Activated gamma-delta T cell (primary cell): Measurements from ENCODE around the gene PRRT1.
A peak's percentile ranks its signal among the peaks of the same experiment; 100 is the strongest.
"Not testable (repeated sequence)": the region's sequence is repeated elsewhere in the genome, so short reads cannot be mapped to it uniquely, and the experiment has no call there.

Source experiments
- DNase-seq: peaks from one replicate; lab custom pipeline; 2025; lab: John Stamatoyannopoulos, UW
- total RNA-seq, 2 donors: gene quantifications; one replicate each; lab custom pipeline; 2026; lab: John Stamatoyannopoulos, UW

Gene PRRT1
- 0.17 to 0.26 reads per million in 2 donors for total RNA-seq

DNA sequence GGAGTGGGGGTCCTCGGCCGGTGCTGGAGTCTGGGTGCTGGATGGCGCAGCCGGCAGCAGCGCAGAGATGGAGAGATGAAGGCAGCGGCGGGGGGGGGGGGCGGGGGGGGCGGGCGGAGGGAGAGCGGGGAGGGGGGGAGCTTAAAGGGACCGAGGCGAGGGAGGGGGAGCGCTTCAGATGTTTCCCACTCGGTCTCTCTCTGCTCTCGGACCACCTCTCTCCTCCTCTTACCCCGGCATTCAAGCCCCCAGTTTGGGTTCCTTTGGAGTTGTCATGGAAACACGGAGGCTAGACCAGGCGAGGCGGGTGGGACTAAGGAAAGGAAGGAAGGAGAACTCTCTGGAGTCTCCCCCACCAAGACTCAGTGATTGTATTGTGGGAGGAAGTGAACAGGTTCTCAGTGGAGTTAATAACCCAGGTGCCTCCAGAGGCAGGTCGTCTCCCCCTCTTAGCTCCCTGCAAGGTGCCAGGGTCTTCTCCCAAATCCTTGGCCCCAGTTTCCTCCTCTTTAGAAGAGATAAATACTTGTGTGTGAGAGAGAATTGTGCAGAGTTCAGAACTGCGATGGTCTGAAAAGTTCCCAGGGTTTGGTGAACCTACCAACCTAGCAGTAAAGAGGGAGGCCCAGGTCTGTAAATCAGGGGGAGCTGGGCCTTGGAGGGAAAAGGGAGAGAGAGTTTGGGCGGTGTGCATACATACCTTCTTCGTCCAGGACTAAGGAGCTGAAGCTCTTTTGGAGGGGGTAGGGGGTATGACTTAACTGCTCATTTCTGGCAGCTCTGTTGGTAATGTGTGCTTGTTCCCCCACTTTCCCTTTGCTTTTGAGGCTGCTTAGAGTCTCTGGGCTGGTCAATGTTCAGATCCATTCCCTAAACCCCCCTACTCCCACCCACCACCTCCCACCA is at the start of gene PRRT1:
Gene PRRT1 (minus strand): TSS at position 77 of the 906 bp plus-strand sequence. CDS start 112 bp downstream, outside the sequence.
- DNase-seq, result no peak

DNA sequence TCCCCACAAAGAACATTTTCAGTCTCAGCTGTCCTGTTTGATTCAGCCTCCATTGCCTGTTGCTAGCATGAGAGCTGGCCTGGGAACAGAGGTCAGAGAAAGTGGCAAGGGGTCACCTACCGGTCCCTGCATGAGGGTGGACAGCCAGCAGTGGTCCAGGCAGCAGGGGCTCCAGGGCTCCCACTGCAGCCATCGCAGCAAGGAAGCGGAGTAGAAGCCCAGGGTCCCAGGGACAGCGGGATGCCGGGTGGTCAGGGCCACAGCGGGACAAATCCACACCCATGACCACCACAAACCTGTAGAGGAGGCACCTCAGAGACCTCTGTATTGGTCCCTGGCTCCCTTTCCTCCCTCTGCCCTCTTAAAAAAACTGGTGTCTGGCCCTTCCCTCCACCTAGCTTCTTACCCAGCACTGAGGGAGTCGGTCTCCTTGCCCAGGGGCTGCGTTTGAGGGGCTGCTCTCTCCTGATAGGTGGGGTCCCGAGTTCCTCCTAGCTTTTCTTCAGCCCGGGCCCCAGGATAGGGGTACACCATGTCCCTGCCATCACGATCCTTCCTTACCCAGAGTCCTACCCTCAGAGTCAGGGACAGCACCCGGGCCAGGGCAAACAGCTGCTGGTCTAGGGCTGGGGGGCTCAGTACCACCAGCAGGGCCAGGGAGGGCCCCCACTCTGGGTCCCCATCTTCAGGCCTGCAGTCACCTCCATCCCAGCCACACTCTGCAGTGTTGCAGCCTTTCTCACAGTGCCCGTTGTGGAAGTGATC is 49.2 kb upstream of the PRRT1 start:
- no peak for DNase-seq

DNA sequence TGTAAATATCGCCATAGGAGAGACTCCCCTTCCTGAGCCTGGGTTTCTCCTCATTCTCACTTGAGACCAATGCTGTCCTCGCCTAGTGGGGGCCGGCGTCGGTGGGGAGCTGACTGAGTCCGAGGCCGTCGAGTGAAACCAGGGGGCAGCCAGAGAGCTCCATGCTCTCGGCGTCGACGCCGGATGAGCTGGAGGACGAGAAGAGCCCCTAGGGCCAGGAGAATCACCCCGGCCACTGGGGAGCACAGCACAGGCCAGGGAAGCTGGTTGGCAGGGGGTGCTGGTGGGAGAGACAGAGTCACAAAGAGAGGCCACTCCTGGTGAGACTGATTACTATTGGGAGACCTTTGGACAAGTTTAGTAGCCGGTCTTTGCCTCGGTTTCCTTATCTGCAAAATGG is 47.1 kb upstream of the PRRT1 start:
- no peak for DNase-seq

DNA sequence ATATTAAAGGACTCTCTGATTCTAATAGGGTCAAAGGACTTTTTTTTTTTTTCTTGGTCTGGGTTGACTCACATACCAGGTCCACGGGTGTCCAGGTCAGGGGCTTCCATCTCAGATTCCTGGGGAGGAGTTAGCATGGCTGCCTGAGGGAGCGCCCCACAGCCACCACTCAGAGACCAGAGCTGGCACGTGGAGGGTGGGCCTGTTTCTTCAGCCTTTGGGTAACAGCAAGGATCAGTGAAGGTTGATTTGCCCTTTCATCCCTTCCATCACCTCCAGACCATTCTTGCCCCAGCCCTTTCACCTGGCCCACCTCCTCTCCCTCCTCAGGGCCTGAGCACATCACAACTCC is 46.6 kb upstream of the PRRT1 start:
- no peak for DNase-seq

DNA sequence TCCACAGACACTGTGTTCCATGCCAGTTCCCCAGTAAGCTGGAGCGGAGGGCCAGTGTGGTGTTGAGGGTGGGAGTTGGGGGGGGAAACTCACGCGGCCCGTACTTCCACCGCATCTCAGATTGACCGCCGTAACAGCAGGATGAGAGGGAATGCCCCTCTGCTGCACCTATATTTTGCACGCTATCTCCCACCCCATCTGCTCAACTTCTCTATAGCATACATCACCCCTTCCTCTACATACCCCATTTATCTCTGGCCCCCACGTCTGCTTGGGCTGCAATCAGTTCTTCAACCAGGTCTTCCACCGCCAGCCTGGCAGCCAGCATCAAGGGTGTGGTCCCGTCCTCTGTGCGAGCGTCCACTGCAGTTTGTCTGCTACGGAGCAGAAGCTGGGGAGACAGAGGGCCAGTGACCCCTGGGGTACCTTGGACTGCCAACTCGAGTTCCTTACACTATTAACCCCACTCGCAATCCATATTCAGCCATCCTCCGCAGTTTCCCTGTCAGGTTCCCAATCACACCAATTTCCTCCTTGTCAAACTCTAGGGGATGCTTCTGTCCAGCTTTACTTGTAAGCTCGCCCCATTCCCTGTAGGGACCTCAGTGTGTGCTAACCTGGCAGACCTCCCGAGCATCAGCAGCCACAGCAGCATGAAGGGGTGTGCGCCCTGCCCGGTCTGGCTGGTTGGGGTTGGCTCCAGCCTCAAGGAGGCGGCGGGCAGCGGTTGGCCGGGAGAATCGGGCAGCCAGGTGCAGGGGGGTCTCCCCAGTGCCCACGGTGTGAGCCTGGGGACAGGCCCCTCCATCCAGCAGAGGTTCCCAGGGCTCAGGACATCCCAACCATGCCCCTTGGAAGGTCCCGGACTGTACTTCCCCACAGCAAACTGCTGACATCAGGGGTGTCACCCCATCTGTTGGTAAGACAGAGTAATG is 45.2 kb upstream of the PRRT1 start:
- no peak for DNase-seq

DNA sequence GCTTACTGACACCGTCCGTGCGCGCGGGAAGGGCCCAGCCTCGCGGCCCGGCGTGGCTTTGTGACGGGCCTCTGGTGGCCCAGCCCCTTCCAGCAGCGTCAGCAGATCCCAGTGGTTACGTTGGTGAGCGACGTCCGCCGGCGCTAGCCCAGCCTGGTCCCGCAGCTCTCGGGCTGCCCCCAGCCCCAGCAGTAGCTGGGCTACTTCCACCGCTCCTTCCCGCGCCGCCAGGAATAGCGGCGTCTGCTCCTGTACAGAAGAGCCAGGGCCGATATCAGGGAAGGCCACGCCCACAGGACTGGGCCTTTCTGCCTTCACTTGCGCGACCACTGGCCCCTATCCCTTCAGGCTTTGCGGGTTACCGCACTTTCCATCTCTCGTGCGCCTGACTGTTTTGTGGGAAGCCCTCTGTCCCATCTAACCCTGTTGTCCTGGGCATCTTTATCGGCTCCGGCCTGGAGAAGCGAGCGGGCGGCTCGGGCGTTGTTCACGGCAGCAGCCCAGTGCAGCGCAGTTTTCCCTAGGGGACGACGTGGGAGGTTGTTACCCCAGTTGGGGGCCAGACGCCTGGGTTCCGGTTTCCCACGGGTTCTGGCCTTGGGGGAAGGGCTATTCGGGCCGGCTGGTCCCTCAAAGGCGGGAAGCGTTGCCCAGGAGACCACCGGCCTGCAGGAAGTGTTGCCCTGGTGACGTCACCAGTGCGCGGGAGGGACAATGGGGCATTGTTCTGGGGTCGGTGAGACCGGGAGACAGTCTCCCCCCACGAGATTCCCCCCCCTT is 44.4 kb upstream of the PRRT1 start:
- peak; percentile 41 for DNase-seq

DNA sequence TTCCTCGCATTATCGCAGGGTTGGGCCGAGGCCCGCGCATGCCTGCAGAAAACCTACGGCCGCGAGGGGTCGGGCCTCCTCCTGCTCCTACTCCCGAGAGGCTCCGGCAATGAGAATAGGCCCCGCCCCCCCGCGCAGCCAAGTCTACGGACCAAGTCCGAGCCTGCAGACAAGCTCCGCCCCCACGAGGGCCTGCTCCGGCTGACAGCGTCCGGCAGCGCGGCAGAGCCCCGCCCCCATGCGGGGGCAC is 43.8 kb upstream of the PRRT1 start:
- DNase-seq, result peak; percentile 100

DNA sequence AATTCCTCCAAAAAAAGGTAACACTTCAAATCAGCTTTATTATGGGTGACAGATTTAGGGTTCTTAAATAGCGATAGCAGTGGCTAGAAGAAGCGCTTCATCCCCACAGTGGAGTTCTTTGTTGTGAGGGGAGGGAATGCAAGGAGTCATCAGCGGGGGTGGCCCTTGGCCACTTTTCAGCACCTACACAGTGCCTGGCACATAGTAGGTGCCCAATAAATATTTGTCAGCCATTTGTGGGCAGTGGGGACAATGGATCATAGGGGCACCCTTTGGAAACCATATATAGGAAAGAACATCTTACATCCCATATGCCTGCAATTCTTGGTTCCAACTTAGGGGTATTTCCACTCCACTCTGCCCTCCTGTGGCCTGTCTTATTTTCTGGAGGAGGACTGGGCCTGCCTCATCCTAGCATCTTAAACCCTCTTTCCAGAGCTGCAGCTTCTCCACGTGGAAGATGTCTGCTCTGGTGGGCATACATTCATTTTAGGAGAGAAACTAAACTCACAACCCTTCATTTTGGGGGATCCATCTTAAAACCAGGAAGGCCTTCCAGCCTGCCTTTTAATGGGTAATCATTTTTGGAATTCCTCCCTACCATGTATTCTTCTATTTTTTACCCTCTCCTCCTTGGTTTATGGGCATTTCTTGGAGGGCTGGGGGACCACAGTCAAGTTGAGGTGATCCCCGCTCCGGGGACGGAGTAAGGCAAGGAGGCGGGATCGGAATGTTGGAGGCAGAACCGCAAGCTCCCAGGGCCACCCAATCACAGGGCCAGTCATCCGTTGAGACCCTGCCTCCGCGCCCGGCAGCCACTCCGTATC is 43.3 kb upstream of the PRRT1 start:
- DNase-seq, result no peak

DNA sequence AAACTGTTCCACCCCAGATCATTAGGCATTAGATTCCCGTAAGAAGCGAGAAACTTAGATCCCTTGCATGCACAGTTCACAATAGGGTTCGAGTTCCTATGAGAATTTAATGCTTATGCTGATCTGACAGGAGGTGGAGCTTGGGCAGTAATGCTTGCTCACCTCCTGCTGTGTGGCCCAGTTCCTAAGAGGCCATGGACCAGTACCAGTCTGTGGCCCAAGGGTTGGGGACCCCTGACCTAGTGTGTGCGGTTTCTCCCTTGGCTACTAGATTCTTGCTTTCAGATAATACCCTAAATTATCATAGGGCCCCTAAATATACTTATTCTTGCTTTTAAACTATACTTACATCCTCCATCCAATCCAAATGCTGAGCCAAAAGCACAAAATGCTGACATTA is 42.6 kb upstream of the PRRT1 start:
- DNase-seq, result no peak

DNA sequence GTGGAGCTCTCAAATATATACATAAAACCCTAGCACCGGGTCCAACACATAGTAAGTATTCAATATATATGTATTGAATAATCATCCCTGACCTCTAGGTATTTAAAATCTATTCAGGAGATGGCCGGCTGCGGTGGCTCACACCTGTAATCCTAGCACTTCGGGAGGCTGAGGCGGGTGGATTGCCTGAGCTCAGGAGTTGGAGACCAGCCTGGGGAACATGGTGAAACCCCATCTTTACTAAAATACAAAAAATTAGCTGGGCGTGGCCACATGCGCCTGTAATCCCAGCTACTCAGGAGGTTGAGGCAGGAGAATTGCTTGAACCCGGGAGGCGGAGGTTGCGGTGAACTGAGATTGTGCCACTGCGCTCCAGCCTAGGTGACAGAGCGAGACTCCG is 41.4 kb upstream of the PRRT1 start:
- not testable (repeated sequence) for DNase-seq

DNA sequence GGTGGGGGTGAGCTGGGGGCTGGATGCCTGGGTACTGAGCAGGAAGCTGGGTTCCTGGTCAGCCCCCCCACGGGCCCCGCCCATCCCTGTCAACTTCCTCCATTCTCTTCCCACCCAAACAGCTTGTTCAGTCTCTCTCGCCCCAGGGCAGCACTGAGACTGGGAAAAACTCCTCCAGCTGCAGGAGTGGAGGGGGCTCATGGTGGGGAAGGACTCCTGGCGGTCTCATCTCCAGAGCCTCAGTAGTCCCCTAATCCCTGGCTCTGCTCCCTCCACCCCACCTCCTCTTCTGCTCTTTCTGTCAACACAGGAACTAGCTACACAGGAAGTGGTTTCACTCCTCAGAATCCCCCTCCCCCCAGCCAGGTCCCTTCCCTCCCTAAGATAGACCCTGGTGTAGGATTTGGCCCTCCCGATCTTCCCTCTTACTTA is 40.9 kb upstream of the PRRT1 start, which contains the start of gene GPSM3:
Gene GPSM3 (minus strand): TSS at position 36 of the 432 bp plus-strand sequence. CDS start 130 bp downstream, outside the sequence.
- DNase-seq, result no peak

DNA sequence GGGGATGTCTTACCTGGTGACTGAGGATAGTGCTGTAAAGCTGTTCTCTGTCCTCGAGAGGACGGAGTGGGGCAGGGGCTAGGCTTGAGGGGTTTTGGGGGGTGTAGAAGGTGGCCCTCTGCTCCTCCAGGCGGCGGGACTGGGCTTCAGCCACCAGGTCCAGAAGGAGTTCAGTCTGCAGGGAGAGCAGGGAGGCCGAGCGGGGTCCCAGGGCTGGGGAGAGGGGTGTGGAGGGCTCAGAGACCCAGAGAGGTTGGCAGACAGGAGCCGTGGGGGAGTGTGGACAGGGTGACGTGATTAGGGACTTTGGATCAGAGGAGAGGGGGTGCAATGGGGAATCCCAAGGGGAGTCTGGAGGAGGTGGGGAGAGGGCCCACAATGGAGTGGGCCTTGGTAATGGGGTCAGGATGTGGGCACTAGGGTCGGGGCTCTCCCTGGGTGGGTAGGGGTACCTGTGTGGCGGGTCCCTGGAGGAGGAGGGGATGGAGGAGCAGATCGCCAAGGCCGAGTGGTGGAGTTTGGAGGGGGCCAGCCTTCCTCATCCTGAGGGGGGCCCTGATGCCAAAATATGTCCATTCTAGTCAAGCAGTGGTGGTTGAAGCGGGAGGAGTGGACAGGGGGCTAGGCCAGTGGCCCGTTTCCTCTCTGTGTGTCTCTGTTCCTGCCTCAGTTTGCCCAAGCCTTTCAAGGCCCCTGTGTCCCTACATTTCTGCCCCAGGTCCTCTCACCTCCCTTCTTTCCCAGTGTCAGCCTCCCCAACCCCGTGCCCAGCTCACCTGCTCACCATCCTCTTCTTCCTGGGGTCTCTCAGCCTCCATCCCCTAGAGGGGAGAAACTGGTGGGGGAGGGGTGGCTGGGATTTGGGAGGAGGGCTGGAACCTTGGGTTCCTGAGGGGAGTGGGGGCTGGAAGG is 40.2 kb upstream of the PRRT1 start:
- no peak for DNase-seq

DNA sequence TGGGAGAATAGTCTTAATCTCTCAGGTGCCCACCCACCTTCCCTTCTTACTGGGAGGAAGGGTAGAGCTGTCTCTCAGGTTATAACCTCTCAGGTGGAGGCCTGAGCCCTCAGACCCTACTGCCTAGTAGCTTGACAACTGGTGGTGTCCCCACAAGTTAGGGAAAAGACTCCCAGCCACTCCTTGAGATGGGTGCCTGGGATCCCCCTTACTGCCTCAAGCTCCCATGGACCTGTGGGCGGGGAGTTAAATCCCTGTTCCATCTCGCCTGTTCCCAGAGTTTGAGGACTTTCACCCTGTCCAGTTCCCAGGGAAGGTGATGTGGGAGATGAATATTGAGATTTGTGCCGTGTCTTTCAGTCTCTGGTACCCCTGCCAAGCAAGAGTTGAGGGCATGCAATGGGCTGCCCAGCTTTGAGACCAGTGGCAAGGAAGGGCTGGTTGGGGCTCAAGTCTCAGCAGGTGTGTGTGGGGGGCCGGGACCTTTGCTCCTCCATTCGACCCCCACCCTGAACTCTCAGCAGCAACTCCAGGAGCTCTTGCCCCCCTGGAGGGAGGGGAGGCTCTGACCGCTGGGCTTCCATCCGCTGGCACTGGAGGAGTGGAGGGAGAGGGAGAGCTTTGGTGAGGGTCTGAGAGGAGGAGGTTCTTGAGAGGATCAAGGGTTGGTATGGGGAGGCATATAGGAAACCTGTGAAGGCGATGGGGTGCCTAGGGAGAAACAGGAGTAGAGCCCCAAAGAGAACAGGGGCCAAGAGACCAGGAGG is 39.4 kb upstream of the PRRT1 start:
- DNase-seq, result no peak

DNA sequence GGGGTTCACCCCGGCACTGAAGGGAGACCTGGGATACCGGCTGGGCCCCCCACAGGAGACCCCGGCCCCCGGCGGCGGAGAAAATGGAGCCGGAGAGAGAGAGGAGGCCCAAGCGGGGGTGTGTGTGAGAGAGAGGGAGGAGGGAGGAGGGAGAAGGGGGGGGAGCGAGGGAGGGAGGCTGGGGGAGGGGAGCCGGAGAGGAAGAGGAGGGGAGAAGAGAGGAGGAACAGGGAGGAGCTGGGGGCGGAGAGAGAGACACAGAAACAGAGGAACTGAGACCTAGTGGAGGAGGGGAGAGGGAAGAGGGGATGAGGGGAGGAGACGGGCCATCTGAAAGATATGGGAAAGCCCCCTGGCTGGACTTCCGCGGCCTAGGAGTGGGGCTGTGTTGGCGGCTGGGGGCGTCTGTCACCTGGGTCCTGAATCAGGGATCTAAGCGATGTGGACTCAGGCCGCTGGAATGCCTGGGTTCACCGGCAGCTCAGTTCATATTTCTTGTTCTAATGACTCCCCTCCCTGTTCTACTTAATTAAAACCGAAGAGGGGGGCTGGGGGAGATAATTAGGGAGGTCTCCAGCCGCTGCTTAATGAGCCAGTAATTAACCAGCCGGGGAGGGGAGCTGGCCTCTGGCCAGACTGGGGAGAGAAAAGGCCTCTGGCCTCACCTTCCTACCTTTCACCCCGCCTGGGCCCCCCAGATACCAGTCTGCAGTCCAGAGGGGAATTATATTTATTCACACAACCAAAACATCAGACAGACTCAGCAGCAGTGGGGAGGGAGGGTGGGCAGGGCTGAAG is 38.5 kb upstream of the PRRT1 start, which contains the start of gene PBX2:
Gene PBX2 (minus strand): TSS at position 149 of the 798 bp plus-strand sequence. CDS start 287 bp downstream, outside the sequence.
- DNase-seq, result peak; percentile 37

DNA sequence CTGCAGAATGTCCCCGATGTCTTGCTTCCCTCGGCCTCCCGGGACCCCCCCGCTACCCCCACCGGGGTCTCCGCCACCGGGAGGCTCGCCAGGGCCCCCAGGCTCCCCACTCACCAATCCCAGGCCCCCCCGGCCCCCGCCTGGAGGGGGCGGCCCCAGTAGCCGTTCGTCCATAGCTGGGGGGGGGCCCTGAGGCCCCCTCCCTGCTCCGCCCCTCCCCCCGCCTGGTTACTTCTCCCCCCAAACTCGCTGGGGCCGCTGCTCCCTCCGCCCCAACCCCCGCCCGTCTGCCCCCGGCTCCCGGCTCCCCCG is 38.0 kb upstream of the PRRT1 start:
- DNase-seq, result no peak

DNA sequence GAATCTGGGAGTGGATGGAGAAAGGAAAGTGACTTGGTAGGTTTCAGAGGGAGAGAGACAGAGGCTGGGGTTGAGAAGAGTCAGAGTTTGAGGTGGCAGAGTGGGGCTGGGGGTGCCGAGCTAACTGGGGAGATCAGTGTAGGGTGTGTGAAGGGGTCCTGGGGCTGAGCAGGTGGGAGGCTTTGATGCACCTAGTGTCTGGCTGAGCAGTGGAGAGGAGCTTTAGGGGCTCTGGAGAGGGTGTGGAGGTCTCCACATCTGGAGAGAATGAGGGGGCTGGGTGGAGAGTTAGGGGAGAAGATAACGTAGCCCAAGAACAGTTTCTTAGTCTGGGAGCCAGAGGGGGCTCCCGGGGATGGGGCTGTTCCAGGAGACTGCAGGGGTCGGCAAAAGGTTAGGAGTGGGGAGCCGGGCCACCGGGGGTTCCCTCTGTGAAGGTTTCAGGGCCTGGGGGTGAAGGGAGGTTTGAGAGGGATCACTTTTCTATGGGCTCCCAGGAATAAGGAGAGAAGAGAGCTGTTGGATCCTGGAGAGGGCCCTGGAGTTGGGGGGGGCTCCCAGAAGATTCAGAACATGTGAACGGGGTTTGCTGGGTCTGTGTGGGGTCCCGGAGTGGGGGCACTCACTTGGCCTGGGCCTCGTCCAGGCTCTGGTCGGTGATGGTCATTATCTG is 37.5 kb upstream of the PRRT1 start:
- DNase-seq, result no peak
